Stimulated activated CD4-positive, alpha-beta T cell treated with anti-CD3 and anti-CD28 coated beads, Interleukin-1b, Interleukin-23, amount 100 ng/mL, for 1 hour (primary cell): ENCODE results near the gene ANKH.

Source experiments
- DNase-seq, 2 donors: peaks; one replicate each; pipeline ENCODE4 v3.0.0-alpha.2; 2020; ENCODE audit warnings: low read depth in 2 of 2

The ANKH gene

GRCh38 chr5:14664270-14665100 is 207.1 kb downstream of the ANKH start, which contains the start of gene OTULIN:
TSS of gene OTULIN (plus strand) at chr5:14664718. CDS start at chr5:14664826, 108 bp downstream.
- peak; percentile 41 to 71 for DNase-seq

GRCh38 chr5:14663734-14664269 is 207.8 kb downstream of the ANKH start:
- DNase-seq = no peak

GRCh38 chr5:14662721-14663260 is 208.8 kb downstream of the ANKH start:
- no peak for DNase-seq

- no peak for DNase-seq
Observed at GRCh38 chr5:14660833-14661232, 210.7 kb downstream of the ANKH start.

GRCh38 chr5:14659821-14660607 is 211.6 kb downstream of the ANKH start:
- no peak for DNase-seq

- no peak for DNase-seq
Observed at GRCh38 chr5:14656898-14657297, 214.7 kb downstream of the ANKH start.

- DNase-seq = no peak
Observed at GRCh38 chr5:14655146-14655741, 216.3 kb downstream of the ANKH start.
